ENCODE data around the gene NUP210.

NUP210 gene

DNA sequence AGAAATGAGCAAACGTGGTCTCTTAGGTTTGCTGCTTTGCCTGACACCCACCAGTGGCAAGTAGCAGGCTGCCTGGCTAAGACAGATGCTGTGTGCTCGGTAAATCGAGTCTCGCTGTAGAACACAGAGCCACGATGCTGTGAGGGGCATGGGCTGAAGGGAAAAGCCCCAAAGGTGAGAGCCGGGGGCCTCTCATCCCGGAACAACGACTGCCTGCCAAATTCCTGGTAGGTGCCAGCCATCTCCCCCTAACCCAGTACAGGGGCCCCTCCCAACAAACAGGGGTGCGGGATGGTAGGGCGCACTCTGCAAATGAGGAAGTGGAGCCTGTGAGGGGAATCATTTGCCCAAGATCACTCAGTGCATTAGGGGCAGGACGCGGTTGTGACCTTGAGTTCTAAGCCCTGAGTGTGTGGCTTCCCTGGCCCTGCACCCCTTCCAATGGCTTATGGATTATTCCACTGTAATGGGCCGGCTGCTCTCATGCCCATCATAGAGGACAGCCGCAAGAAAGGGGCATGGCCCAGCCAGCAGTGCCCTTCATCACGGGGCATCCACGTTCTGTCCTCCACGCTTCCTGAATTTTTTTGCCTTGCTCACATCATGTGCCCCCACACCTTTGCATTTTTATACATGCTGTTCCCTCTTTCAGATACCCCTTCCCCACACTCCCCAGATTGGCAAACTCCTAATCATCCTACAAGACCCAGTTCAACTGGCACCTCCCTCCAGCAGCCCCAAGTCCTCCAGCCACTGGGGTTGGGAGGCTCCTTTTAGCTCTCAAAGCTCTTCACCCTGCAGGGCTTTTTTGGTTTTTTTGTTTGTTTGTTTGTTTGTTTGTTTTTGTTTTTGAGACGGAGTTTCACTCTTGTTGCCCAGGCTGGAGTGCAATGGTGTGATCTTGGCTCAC lies 125.4 kb downstream of the NUP210 start:
- no peak for DNase-seq (ENCODE audit: low read depth in 2 of 3, low spot score in 1 of 3)

DNA sequence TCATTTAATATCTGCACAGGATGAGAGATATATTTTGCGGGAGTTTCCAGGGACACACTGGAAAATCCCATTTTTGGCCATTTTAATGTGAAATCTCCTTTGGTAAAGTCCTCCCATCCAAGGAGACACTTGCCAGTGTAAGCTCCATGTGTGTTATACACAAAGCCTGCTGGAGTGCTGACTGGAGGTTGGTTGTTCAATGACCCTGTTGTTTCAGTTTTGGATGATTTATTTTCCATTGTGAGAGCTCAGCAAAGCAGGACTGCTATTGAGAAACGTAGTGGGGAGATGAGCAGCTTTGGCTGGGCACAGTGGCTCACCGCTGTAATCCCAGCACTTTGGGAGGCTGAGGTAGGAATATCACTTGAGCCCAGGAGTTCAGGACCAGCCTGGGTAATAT lies 127.7 kb downstream of the NUP210 start:
- DNase-seq (ENCODE audit: low read depth in 2 of 3, low spot score in 1 of 3), result no peak

DNA sequence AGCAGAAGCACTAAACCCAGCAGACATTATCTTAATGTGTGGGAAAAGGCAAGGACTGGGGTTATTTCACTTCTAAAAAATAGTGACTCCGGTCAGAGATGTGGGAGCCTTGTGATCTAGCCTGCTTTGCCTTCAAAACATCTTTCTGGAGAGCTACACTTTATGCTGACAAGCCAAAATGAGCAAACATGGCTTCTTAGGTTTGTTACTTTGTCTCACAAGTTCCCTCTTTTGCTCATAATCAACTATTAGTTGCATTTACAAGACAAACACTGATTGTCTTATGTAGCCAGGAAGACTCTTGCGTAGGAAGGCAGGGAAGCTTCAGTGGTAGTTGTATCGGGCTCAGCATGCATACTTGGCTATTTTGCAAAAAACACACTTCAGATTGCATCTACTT lies 129.2 kb downstream of the NUP210 start:
- no peak for DNase-seq (ENCODE audit: low read depth in 2 of 3, low spot score in 1 of 3)

DNA sequence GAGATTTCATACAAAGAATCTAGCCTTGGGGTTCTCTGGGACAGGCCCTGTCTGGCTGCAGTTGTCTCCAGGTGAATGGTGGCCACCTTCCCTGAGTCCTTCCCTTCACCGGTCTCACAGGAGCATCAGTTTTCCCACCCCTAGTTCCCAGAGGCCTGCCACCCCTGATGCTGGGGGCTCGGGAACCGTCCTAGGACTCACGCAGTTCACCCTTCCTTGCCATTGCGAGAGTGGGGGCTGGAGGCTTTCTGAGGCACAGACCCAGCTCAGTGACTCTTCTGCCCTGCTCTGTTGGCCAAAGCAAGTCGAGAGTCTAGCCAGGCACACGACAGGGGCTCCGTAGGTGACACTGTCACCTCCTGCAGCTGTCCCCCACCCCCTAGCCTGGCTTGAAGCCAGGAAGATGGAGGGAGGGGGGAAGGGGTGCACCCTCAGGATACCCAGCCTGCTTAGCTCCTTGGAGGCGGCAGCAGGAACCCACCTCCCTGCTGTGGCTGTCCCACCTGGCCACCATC lies 130.3 kb downstream of the NUP210 start:
- DNase-seq (ENCODE audit: low read depth in 2 of 3, low spot score in 1 of 3), result no peak

DNA sequence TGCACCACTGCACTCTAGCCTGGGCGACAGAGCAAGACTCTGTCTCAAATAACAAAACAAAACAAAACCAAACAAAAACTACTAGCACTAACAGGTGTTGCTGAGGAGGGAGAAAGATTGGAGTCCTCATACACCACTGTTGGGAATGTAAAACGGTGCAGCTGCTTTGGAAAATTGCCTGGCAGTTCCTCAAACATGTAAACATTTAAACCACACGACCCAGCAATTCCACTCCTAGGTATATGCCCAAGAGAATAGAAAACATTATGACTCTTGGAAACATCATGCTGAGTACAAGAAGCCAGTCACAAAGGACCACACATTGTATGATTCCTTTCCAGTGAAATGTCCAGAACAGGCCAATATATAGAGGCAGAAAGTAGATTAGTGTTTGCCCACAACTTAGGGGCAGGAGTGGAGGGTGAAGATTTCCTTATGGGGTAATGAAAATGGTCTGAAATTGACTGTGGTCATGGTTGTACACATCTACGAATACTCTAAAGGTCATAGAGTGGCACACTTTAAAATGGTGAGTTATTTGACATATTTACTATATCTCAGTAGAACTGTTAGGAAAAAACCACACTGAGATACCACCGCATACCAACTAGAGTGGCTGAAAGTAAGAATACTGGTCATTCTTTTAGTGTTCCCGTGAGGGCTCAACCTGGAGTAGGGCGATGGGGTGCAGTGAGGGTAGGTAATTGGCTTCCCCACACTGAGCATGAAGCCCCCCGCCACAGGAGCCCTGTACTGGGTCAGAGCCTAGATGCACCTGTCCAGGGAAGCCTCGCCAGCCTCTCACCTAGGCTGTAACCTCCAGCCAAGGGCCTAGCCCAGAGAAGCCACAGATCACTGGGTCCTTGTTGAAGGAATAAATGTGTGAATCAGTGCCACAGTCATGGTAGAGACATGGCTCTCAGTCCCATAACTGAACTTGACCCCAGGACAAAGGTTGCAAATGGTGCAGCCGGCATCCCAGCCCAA lies 131.1 kb downstream of the NUP210 start:
- no peak for DNase-seq (ENCODE audit: low read depth in 2 of 3, low spot score in 1 of 3)

DNA sequence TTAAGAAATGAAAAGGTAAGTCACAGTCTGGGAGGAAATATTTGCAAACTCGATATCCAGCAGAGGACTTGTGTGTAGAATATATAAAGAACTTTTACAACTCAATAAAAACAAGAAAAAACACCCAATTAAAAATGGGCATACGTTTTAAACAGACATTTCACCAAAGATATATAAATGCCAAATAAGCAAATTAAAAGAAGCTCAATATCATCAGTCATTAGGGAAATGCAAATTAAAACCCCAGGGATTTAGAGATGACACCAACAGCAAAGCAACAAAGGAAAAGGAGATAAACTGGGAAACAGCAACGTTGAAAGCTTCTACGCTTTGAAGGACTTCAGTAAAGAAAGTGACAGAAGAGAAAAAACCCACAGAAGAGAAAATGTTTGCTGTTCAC lies 132.3 kb downstream of the NUP210 start:
- DNase-seq (ENCODE audit: low read depth in 2 of 3, low spot score in 1 of 3), result no peak

DNA sequence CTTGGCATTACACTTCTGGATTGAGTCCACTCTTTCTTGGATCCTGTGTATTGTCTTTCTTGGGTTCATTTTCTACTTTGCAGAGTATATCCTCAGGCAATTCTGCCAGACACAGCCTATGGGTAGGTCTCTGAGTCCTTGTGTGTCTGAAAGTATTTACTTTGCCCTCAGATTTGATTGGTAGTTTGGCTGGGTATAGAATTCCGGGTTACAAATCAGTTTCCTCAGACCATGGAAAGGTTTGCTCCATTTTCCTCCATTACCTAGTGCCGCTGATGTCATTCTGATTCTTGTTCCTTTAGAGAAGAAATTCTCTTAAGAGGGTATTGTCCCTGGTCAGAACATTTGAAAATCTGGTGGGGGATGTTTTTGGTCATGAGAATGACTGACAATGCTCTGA lies 133.2 kb downstream of the NUP210 start:
- DNase-seq (ENCODE audit: low read depth in 2 of 3, low spot score in 1 of 3), result no peak

DNA sequence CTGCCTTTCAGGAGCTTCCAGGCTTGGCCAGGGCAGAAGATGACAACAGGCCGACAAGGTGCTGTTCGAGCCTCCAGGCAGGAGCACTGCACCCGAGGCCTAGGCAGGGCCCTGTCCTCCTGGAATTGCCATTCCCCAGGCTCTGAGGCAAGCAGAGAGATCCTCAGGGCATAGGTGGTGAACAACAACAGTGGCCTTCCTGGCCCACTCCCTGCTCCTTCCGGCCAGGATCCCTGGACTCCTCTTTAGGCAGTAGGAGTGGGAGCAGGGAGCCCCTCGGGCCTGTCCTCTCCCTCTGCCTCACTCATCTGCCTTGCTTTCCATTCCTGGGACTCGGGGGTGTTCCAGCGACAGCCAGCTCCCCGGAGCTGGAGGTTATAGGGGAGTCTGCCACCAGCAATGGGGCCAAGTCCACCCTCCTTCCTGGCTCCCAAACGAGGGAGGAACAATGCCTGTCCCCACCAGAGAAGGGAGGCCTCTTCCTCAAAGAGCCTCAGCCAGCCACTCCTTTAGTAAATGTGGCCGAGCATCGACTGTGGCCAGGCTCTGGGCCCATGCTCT lies 135.0 kb downstream of the NUP210 start:
- no peak for DNase-seq (ENCODE audit: low read depth in 2 of 3, low spot score in 1 of 3)

DNA sequence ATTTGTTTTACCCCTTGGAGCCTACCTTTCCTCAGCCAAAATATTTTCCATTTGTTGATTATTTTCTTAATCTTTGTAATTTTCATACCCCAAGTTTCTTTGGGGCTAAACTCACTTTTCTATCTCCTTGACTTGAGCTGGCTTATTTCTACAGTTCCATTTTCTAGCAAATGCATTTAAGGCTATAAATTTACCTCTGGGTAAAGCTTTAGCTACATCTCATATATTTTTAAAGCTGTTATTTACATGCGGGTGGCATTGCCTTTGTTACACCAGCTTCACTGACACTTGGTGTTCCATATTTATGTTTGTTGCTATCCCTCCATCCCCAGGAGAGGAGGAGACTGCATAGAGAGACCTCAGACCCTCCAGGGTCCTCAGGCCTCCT lies 136.3 kb downstream of the NUP210 start:
- DNase-seq (ENCODE audit: low read depth in 2 of 3, low spot score in 1 of 3), result no peak

DNA sequence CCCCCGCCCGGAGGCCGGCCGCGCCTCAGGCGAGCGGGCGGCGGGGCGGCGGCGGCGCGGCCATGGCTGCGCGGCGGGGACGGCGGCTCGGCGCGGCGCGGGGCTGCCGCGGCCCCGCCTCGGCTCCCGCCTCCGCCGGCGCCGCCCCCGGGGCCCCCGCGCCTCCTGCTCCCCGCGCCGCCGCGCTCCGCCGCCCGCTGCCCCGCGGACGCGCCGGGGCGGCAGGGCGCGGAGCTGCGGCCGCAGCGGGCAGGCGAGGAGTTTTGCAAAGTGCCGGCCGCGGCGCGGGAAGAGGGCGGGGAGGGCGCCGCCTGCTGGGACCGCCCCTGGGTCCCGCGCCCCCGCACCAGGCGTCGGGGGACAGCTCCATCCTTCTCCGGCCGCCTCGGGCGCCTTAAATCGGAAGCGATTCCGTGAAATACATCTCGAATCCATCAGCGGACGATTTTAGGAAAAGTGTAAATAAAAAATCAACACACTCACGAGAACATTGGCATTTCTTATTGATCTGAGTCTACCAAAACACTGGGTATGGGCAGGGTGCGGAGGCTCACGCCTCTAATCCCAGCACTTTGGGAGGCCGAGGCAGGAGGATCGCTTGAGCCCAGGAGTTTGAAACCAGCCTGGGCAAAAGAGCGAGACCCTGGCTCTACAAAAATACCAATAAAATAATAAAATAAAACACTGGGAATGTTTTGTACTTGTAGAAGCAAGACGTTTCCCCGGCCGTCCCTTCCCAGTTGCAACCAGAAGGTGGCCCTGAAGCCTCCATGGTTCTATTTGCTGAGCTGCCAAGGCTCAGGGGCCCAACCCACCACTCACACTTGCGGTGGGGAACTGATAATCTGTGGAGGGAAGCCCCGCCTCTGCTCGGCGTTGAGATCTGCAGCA lies 136.9 kb downstream of the NUP210 start:
- no peak for DNase-seq (ENCODE audit: low read depth in 2 of 3, low spot score in 1 of 3)

DNA sequence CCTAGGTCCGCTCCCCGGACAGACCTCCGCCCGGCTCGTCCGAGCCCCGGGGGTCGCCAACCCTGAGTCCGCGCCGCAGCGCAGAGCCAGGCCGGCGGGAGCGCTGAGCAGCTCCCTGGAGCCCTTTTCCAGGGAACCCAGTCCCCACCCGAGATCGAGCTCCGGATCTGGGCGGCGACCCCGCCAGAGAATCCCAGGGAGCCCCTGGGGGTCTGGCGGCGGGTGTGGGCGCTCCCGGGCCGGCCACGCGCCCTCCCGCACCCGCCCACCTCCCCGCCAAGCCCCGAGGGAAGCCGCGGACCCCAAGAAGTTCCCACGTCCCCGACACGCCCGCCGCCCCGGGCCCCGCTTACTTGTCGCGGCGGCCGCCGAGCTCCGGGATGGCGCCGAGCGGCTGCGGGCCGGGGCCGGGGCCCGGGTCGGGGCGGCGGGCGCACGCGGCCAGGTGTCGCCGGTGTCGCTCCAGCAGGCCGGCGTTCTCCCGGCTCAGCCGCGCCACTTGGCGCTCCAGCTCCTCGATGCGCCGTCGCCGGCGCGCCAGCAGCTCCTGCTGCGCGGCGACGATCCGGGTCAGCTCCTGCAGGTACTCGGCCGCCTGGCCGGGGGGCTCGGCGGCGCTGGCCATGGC lies 137.7 kb downstream of the NUP210 start:
- DNase-seq (ENCODE audit: low read depth in 2 of 3, low spot score in 1 of 3), result no peak

DNA sequence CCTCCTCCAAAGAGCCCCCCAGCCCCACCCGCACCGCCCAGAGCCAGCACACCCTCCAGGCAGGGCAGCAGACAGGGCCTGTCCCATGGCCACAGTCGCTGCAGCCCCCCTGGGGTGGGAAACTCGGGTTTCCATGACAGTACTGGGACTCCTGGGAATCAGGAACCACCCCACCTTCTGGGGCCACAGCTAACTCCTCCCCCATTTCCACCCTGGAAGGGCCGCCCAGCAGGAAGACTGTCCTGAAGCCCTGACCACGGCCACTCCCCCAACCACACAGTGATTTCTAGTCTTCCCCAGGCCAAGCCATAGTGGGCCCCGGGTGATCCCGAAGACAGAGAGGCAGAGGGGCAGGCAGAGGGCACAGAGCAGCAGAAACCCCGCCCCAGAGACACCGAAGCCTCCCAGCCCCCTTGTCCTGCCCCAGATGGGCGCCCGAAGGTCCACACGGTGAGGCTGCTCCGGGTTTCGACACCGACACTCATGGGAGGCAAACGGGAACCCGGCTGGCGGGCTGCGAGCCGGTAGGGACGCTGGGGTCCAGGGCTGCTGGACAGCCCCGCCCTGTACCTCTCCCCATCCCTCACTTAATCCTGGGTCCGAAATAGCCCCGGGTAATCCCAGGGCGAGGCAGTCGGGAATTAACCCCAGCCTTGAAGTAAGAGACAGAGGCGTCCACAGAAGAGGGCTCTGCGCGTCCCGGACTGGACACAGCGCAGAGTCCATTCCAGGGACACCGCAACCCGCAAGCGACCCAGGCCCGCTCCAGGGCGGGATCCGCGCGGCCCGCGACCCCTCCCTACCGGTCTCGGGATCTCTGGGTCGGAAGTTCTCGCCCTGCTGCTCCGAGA lies 138.4 kb downstream of the NUP210 start:
- no peak for DNase-seq (ENCODE audit: low read depth in 2 of 3, low spot score in 1 of 3)

DNA sequence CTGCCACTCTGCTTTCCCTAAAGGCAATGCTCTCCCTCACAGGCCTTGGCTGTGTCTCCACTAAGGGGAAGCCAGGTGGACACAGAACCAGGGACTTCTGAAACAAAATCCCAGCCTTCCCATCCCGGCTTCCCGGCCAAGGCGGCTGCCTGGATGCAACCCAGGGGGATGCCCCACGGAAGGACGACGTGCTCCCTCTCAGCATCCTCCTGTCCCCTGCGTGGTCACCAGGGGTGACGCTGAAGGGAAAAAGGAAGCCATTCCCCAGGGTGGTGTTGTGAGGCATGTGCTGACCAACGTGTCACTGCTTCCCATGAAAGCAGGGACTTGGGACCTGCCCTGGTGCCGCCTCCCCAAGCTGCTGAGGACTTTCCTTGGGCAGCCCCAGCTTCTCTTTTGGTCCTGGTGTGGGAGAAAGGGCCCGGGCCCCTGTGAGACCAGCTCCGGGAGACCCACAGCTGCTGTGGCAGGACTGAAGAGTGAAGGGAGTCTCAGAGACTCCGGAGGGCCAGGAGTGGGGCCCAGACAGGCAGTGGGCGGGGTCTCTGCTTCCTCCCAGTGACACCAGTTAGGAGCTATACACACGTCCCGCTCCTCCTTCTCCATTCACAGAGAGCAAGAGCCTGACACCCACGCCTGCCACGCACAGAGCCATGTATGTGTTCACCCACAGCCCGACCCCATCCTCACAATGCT lies 139.2 kb downstream of the NUP210 start:
- no peak for DNase-seq (ENCODE audit: low read depth in 2 of 3, low spot score in 1 of 3)

DNA sequence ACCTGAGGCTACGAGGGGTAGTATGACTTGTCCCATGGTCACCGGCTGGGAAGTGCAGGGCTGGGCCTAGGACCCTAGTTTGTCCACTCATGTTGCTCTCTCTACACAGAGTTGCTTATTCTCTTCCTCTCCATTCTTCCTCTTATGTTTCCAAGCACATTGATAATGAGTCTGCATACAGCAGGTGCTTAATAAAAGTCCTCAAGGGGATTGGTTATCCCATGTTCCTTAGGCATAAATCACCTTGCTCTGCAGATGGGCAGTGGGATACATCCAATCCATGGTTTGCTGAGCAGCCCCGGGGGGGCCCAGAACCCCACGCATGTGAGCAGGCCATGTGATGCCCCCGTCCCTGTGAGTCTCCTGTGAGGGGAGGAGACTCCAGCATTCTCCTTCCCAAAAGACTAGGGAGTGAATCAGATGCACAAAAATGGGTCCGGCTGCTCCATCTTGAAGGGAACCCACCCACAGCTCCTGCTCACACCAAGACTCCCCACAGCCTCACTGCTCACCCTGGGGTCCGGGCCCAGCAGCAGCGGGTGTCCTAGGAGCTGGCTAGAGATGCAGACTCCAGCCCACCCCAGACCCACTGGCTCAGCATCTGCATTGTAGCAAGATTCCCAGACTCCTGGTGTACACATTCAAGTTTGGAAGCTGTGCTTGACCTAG lies 139.9 kb downstream of the NUP210 start:
- DNase-seq (ENCODE audit: low read depth in 2 of 3, low spot score in 1 of 3), result no peak

DNA sequence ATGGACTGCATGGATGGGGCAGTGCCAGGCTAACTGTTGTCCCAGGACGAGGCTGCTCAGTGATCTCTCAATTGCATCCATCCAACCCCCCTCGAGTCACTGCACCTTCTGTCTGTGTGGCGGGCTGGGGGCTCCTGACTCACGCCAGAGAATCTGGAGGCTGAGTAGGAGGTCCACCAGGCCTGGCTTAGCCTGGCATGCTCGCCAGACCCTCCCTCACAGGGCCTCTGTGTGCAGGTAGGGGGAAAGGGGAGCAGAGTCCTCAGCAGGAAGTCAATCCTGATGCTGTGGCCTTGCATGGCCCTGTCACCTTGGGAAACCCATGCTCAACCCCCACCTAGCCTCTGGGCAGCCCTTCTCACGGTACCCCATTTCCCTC lies 140.6 kb downstream of the NUP210 start:
- DNase-seq (ENCODE audit: low read depth in 2 of 3, low spot score in 1 of 3), result no peak

DNA sequence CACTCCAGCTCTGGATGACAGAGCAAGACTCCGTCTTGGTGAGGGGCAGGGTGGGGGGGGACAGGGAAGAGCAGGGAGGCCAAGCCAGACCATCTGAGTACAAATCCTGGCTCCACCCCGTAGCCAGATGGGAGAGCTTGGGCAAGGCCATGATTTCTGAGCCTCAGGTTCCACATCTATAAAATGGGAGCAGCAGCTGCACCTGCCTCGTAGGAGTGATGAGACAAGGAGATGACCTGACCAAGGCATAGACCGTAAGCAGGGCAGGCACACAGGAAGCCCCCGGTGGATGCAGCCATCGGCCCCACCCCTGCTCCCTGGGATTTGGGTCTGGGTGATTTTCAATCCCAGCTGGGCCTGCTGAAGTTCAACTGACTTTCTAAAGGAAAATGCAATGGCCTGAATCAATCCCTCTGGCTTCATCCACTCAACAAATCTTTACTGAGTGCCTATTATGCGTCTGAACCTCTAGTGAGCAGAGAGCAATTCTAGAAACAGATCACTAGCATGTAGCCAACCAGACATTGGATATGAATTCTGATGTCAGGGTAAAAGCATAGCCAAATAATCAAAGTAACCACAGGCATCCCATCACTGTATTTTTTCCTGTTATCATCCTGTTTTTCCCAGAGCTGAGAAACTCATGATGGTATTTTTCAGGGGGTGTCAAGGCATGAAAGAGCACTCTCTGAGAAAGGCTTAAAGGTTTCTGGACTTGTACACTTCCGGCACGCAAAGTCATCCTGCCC lies 141.2 kb downstream of the NUP210 start:
- no peak for DNase-seq (ENCODE audit: low read depth in 2 of 3, low spot score in 1 of 3)

DNA sequence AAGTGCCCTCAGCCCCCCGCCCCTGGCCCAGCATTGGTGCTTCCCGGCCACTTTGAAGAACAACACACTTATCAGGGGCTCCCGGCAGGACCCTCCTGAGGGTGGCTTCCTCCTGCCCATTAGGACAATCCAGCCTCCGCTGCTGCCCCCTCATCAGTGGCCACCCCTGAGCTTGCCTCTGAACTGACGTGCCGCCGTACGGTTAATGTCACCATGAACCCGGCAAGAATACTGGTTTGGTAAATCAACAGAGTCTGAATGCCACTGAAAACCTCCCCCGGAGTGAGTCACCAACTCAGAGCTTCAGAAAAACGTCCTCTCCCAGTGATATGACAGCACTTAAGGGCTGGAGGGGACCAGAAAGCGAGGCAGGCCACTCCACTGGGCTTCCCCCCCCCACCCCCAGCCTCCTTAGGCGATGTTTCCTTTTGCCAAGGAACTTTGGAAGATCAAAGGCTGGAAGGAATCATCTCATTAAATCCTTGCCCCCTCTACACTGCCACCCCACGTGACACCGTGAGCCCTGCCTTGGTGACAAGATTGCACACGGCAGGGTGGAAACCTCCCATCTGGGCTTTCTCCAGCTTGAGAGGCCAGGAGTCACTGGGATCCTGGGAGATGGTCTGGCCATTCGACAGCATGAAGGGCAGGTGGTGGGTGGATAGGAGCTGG lies 142.1 kb downstream of the NUP210 start:
- DNase-seq (ENCODE audit: low read depth in 2 of 3, low spot score in 1 of 3), result no peak
